K562 (cell line): Measurements from ENCODE around the gene PCDHA3. TPM values are rescaled to one million over a fixed set of nuclear protein-coding genes. Genes with fewer than 3 reads are reported as not detected.

ENCODE experiments used
- ATAC-seq: fragments of 200-7000 bp; cut with Tn5 transposase; 3 replicates; pipeline ENCODE4 v1.9.1; 2020; ENCODE audit warnings: moderate library complexity
- Bru-seq: library from RNA; stranded (reverse); fragments of 400-500 nt; gene quantifications from one replicate; lab custom pipeline; 2021; lab: Mats Ljungman, UMichigan
- BruChase-seq, 2 experiments: library from RNA; stranded (reverse); fragments of 400-500 nt; gene quantifications; one replicate each; lab custom pipeline; 2021; lab: Mats Ljungman, UMichigan
- BruUV-seq: library from RNA; stranded (reverse); fragments of 400-500 nt; replicated peaks from 2 replicates; lab custom pipeline; 2021; lab: Mats Ljungman, UMichigan
- CTCF ChIA-PET: fragments of 300-600 bp; formaldehyde crosslinking; extraction: SDS; loops from one replicate; lab custom pipeline; 2021; ENCODE audit warnings: low intra/inter-chr PET ratio; lab: Yijun Ruan, JAX
- POLR2A ChIA-PET: fragments of 300-600, 350-650 bp; sonication (Branson Sonifier 250); formaldehyde crosslinking; extraction: SDS; loops from one replicate; lab custom pipeline; 2021; ENCODE audit warnings: antibody characterized with exemption, inconsistent platforms; lab: Yijun Ruan, JAX
- DNase-seq, 4 experiments: peaks; one replicate each; pipeline versions ENCODE4 v3.0.0 to v3.0.0-alpha.2; 2011 to 2018; ENCODE audit warnings: low spot score in 3 of 4, mixed read lengths in 3 of 4; ENCODE audit errors: extremely low read depth in 1 of 4
- FAIRE-seq: peaks from 2 replicates; lab custom pipeline; 2011; peaks lifted over from hg19 to GRCh38; lab: Jason Lieb, UNC
- H2AFZ ChIP-seq: 2 replicates; pipeline ENCODE4 v1.6.0; 2011; ENCODE audit warnings: low read depth, low read length, control low read depth, inconsistent platforms
- H3K27ac ChIP-seq: fragments of 200-600 bp; 3 replicates; pipeline ENCODE4 v1.8.0; 2011; ENCODE audit warnings: low read depth, mild to moderate bottlenecking, control low read depth, inconsistent platforms, low read length, moderate library complexity, mixed read lengths; ENCODE audit errors: extremely low read depth
- H3K27me3 ChIP-seq, 2 experiments: fragments of 300-600 bp in 1 of 2; 2 replicates in 1 of 2; 3 replicates in 1 of 2; pipeline versions ENCODE4 v1.6.0 to v1.8.0; 2011; ENCODE audit warnings: inconsistent platforms in 2 of 2, low read length in 2 of 2, mild to moderate bottlenecking in 1 of 2, mixed read lengths in 1 of 2, moderate library complexity in 1 of 2; ENCODE audit not compliant: control insufficient read depth in 2 of 2, insufficient read depth in 2 of 2
- H3K36me3 ChIP-seq: fragments of 300-600 bp; 3 replicates; pipeline ENCODE4 v1.8.0; 2011; ENCODE audit warnings: mild to moderate bottlenecking, low read length, inconsistent platforms; ENCODE audit not compliant: control insufficient read depth, insufficient read depth
- H3K4me1 ChIP-seq, 2 experiments: fragments of 200-600 bp in 1 of 2; replicated peaks in 1 of 2; 2 replicates in 1 of 2; 3 replicates in 1 of 2; pipeline versions ENCODE4 v1.5.1 to v1.8.0; 2011; ENCODE audit warnings: inconsistent platforms in 2 of 2, low read length in 2 of 2, mild to moderate bottlenecking in 1 of 2, mixed read lengths in 1 of 2, moderate library complexity in 1 of 2; ENCODE audit not compliant: control insufficient read depth in 2 of 2, insufficient read depth in 2 of 2
- H3K4me2 ChIP-seq: 2 replicates; pipeline ENCODE4 v1.6.1; 2011; ENCODE audit warnings: low read length, control low read depth, inconsistent platforms, mixed read lengths; ENCODE audit not compliant: insufficient read depth
- H3K4me3 ChIP-seq: fragments of 200-600 bp; sonication (generic), shearing (Covaris generic); 2 replicates; pipeline ENCODE4 v1.5.1; 2016; ENCODE audit warnings: control low read depth, inconsistent platforms
- H3K79me2 ChIP-seq: fragments of 200-600 bp; 3 replicates; pipeline ENCODE4 v1.8.0; 2011; ENCODE audit warnings: low read length, inconsistent platforms; ENCODE audit not compliant: control insufficient read depth, insufficient read depth
- H3K9ac ChIP-seq, 2 experiments: 2 replicates each; pipeline versions ENCODE4 v1.6.0 to v1.6.1; 2011; ENCODE audit warnings: low read depth in 2 of 2, low read length in 2 of 2, control low read depth in 1 of 2, inconsistent platforms in 1 of 2, mild to moderate bottlenecking in 1 of 2, mixed read lengths in 1 of 2; ENCODE audit not compliant: insufficient read depth in 1 of 2
- H3K9me1 ChIP-seq: one replicate; pipeline ENCODE4 v1.6.0; 2011; ENCODE audit warnings: inconsistent platforms, mild to moderate bottlenecking, low read length, moderate library complexity; ENCODE audit not compliant: control insufficient read depth, insufficient read depth
- H3K9me3 ChIP-seq: replicated peaks from 2 replicates; pipeline ENCODE4 v1.5.1; 2011; ENCODE audit warnings: low read depth, low read length, inconsistent platforms; ENCODE audit not compliant: control insufficient read depth, insufficient read depth
- H4K20me1 ChIP-seq: replicated peaks from 2 replicates; pipeline ENCODE4 v1.6.1; 2011; ENCODE audit warnings: low read length, inconsistent platforms, mixed read lengths; ENCODE audit not compliant: control insufficient read depth, insufficient read depth
- WGBS: fragments of 100-300 bp; shearing (Covaris generic); methylation state at CpG from one replicate; pipeline ENCODE4 v1.1.6; 2016; ENCODE audit warnings: low coverage, mixed read lengths; ENCODE audit not compliant: insufficient coverage; ENCODE audit errors: missing lambda C conversion rate; 5-methylcytosine and 5-hydroxymethylcytosine counted together
- in situ Hi-C: fragments of 300-500 bp; cut with MboI; formaldehyde crosslinking; loops from 4 replicates; pipeline ENCODE4 v1.15.0; 2018; ENCODE audit warnings: inconsistent platforms, mixed read lengths
- intact Hi-C: fragments of 100-400 bp; cut with micrococcal nuclease; formaldehyde crosslinking; loops from 2 replicates; pipeline ENCODE4 v1.14.2; 2022
- long read RNA-seq, 3 experiments: library from polyadenylated mRNA in 2 of 3; library from RNA in 1 of 3; unstranded in 2 of 3; stranded (forward) in 1 of 3; transcript quantifications; one replicate each; pipeline ENCODE4 v2.0.0, GENCODE V29; 2019 to 2022
- polyA minus RNA-seq, 3 experiments: library from RNA; depleted of rRNA, polyadenylated mRNA; stranded (reverse); fragments of >200 nt; gene quantifications; 2 replicates each; pipeline ENCODE4 v1.2.3, GENCODE V29; 2011
- polyA plus RNA-seq, 8 experiments: library from polyadenylated mRNA; depleted of rRNA in 4 of 8; stranded (reverse) in 5 of 8; unstranded in 3 of 8; fragments of >200 nt; fragmentation: Nextera tagmentation in 2 of 8; fragmentation: Illumina TruSeq in 1 of 8; extraction: Ambion mirVana in 2 of 8; extraction: Trizol in 1 of 8; gene quantifications; 2 replicates each; pipeline versions ENCODE4 v1.2.1 to v1.2.3, GENCODE V29; 2011 to 2014; ENCODE audit warnings: inconsistent platforms in 1 of 8, missing spikeins in 1 of 8
- total RNA-seq, 7 experiments: library from RNA; depleted of rRNA in 6 of 7; stranded (reverse); fragments of >200 nt in 6 of 7; fragmentation: Illumina TruSeq in 2 of 7; extraction: Trizol in 2 of 7; gene quantifications; 2 replicates each; pipeline versions ENCODE4 v1.2.1 to v1.2.3, GENCODE V29; 2011 to 2021; ENCODE audit warnings: low replicate concordance in 1 of 7
- TF ChIP-seq, protein P1 (sequence below), 3 experiments: IDR thresholded peaks in 2 of 3; conservative IDR thresholded peaks in 1 of 3; 2 replicates each; pipeline ENCODE4 v1.5.1; 2011 to 2012; ENCODE audit warnings: low read length in 3 of 3, mild to moderate bottlenecking in 3 of 3, control low read depth in 2 of 3, improper control_type of control experiment in 1 of 3, inconsistent platforms in 1 of 3, low read depth in 1 of 3, mixed read lengths in 1 of 3, moderate library complexity in 1 of 3; ENCODE audit not compliant: insufficient read depth in 2 of 3
- TF ChIP-seq, protein P2 (sequence below): fragments of 450-650 bp; formaldehyde crosslinking; IDR thresholded peaks from 2 replicates; pipeline ENCODE4 v1.4.0; 2020; ENCODE audit warnings: mild to moderate bottlenecking, moderate library complexity

PCDHA3 gene
- not detected in 2 replicates for total RNA-seq (2011; cell fraction: chromatin; rRNA removed; ENCODE audit: low replicate concordance)
- not detected in 2 replicates for total RNA-seq (2011; cell fraction: nucleolus; rRNA removed)
- 0.15 TPM in 1 of 2 replicates, not detected in the other for total RNA-seq (2011; cell fraction: nucleoplasm; rRNA removed)
- total RNA-seq (2014; rRNA removed) (not detected in 2 replicates), total RNA-seq (2014; rRNA removed; fragmentation: Illumina TruSeq; extraction: Trizol) (not detected in 2 replicates), total RNA-seq (2015; rRNA removed; fragmentation: Illumina TruSeq; extraction: Trizol) (not detected in 2 replicates), total RNA-seq (2021) (not detected in 2 replicates), polyA plus RNA-seq (2011; rRNA removed) (not detected in 2 replicates), polyA plus RNA-seq (2014; fragmentation: Illumina TruSeq; extraction: Trizol) (not detected in 2 replicates), polyA plus RNA-seq (2014; fragmentation: Nextera tagmentation; extraction: Ambion mirVana) (not detected), polyA plus RNA-seq (2014; rRNA removed) (not detected in 2 replicates), polyA minus RNA-seq (2011; rRNA and poly(A)+ RNA removed) (not detected in 2 replicates), Bru-seq, nascent RNA (not detected), BruChase-seq, experiment 1, labeled RNA remaining after a 2-hour chase (percentile 14 among the genes with signal in this experiment), BruChase-seq, experiment 2, labeled RNA remaining after a 6-hour chase (percentile 15 among the genes with signal in this experiment)
- 0.01 TPM in 1 of 2 replicates, not detected in the other for polyA plus RNA-seq (2011; cell fraction: cytosol; rRNA removed)
- polyA plus RNA-seq (2011; cell fraction: nucleus; rRNA removed) = 0.03 TPM in 1 of 2 replicates, not detected in the other
- polyA plus RNA-seq (2012) = 0.01 TPM in 1 of 2 replicates, not detected in the other
- polyA minus RNA-seq (2011; cell fraction: cytosol; rRNA and poly(A)+ RNA removed) = not detected in 2 replicates
- not detected in 2 replicates for polyA minus RNA-seq (2011; cell fraction: nucleus; rRNA and poly(A)+ RNA removed)
- long read RNA-seq, experiment 1 = 0 reads
- long read RNA-seq, experiment 2 = 0 reads
- long read RNA-seq, experiment 3 = 0 reads

DNA sequence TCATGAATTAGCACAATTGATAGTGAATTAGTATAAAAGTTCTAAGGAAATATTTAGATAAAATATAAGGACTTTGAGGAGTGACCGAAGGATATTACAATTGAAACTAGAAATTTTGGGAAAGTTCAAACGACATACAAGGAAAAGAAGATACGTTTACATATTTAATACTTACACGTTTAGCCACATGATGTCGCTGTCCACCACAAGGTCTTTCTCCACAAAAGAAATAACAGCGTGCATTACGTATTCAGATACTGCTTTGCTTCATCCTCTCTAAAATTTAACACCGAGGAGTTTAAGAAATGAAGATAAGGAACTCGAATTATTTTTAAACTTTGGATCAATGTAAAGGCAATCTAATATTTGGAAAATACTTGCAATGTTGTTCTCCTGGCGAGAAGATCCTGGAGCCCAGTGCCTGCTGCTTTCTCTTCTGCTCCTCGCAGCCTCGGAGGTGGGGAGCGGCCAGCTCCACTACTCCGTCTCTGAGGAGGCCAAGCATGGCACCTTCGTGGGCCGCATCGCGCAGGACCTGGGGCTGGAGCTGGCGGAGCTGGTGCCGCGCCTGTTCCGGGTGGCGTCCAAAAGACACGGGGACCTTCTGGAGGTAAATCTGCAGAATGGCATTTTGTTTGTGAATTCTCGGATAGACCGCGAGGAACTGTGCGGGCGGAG is at the start of gene PCDHA3:
TSS of gene PCDHA3 (plus strand) at position 242 of the 678 bp plus-strand sequence.
- Histone ChIP-seq H3K9ac (no peak within 1 kb of the TSS), H3K4me3 (no peak within 1 kb of the TSS), H3K36me3 (no peaks in the 10 kb centered on the region), H3K9me3 (no peaks in the 10 kb centered on the region), H3K4me2 (no peak within 1 kb of the TSS), H3K27ac (no peak within 1 kb of the TSS), H3K4me1 (peaks cover 0 to 7% of the 10 kb centered on the region in 2 experiments; a peak in 1 of 5 replicates), H3K79me2 (no peaks in the 10 kb centered on the region), H4K20me1 (no peaks in the 10 kb centered on the region), H3K9me1 (no peaks in the 10 kb centered on the region), H2AFZ (no peak within 1 kb of the TSS), H3K27me3 (no peaks in the 10 kb centered on the region)
- BruUV-seq = no TSS peak
- ChIA-PET POLR2A (no interaction called here), CTCF (interaction anchor here (0.7 kb wide), 1 partner anchor 441 kb away, joined by 3 read pairs; no protein-coding TSS in a partner anchor)
- 41% methylated on average over 28 of the region's 29 CpGs for WGBS
- in situ Hi-C loops (no loop called here), intact Hi-C loops (no loop called here)
- FAIRE-seq (no peak), DNase-seq (peak in 1 of 4 experiments; percentile 6), ATAC-seq (no peak)
- TF ChIP-seq, protein P1, sequence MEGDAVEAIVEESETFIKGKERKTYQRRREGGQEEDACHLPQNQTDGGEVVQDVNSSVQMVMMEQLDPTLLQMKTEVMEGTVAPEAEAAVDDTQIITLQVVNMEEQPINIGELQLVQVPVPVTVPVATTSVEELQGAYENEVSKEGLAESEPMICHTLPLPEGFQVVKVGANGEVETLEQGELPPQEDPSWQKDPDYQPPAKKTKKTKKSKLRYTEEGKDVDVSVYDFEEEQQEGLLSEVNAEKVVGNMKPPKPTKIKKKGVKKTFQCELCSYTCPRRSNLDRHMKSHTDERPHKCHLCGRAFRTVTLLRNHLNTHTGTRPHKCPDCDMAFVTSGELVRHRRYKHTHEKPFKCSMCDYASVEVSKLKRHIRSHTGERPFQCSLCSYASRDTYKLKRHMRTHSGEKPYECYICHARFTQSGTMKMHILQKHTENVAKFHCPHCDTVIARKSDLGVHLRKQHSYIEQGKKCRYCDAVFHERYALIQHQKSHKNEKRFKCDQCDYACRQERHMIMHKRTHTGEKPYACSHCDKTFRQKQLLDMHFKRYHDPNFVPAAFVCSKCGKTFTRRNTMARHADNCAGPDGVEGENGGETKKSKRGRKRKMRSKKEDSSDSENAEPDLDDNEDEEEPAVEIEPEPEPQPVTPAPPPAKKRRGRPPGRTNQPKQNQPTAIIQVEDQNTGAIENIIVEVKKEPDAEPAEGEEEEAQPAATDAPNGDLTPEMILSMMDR (IDR thresholded peaks at IDR 0.05 in 2 of 3, conservative IDR thresholded peaks at IDR 0.05 in 1 of 3; ENCODE audit: insufficient read depth in 2 of 3, low read depth in 1 of 3, low read length in 3 of 3) = peak; percentile 17 to 35 (median 32); a peak in 3 of 6 replicates
- TF ChIP-seq, protein P2, sequence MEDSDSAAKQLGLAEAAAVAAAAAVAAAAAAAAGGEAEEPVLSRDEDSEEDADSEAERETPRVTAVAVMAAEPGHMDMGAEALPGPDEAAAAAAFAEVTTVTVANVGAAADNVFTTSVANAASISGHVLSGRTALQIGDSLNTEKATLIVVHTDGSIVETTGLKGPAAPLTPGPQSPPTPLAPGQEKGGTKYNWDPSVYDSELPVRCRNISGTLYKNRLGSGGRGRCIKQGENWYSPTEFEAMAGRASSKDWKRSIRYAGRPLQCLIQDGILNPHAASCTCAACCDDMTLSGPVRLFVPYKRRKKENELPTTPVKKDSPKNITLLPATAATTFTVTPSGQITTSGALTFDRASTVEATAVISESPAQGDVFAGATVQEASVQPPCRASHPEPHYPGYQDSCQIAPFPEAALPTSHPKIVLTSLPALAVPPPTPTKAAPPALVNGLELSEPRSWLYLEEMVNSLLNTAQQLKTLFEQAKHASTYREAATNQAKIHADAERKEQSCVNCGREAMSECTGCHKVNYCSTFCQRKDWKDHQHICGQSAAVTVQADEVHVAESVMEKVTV (CRISPR knock-in tag) = no peak
